GM23338 (cell line): ENCODE data around the gene PRPF19. TPM values are rescaled to one million over a fixed set of nuclear protein-coding genes. Genes with fewer than 3 reads are reported as not detected.

ENCODE experiments used
- ATAC-seq: fragments of 200-7000 bp; cut with Tn5 transposase; 3 replicates; pipeline ENCODE4 v1.9.1; 2020
- DNase-seq: peaks from one replicate; pipeline ENCODE4 v3.0.0-alpha.2; 2015; ENCODE audit warnings: low spot score
- H2AFZ ChIP-seq: fragments of 200-600 bp; sonication (generic); 2 replicates; pipeline ENCODE4 v1.8.0; 2016; ENCODE audit warnings: antibody characterized with exemption, mild to moderate bottlenecking, moderate library complexity
- H3F3A ChIP-seq: fragments of 200-600 bp; sonication (generic); replicated peaks from 2 replicates; pipeline ENCODE4 v1.8.0; 2017; ENCODE audit warnings: antibody characterized with exemption, mixed run types, low read depth
- H3K27ac ChIP-seq: fragments of 200-600 bp; sonication (generic); 2 replicates; pipeline ENCODE4 v1.6.1; 2016; ENCODE audit warnings: low read depth
- H3K27me3 ChIP-seq: fragments of 200-600 bp; sonication (generic); 2 replicates; pipeline ENCODE4 v1.8.0; 2016; ENCODE audit warnings: mild to moderate bottlenecking, mixed run types, moderate library complexity; ENCODE audit not compliant: insufficient read depth
- H3K36me3 ChIP-seq: fragments of 200-600 bp; sonication (generic); 2 replicates; pipeline ENCODE4 v1.8.0; 2016; ENCODE audit warnings: mild to moderate bottlenecking; ENCODE audit not compliant: insufficient read depth
- H3K4me1 ChIP-seq: fragments of 200-600 bp; sonication (generic); 2 replicates; pipeline ENCODE4 v1.8.0; 2016; ENCODE audit warnings: mild to moderate bottlenecking, moderate library complexity; ENCODE audit not compliant: insufficient read depth
- H3K4me2 ChIP-seq: fragments of 200-600 bp; sonication (generic); 2 replicates; pipeline ENCODE4 v1.7.1; 2017; ENCODE audit warnings: mixed run types
- H3K4me3 ChIP-seq: fragments of 200-600 bp; sonication (generic); 2 replicates; pipeline ENCODE4 v1.6.1; 2016; ENCODE audit warnings: mixed run types
- H3K79me2 ChIP-seq: fragments of 200-600 bp; sonication (generic); replicated peaks from 2 replicates; pipeline ENCODE4 v1.8.0; 2017; ENCODE audit warnings: mild to moderate bottlenecking; ENCODE audit not compliant: insufficient read depth
- H3K9me2 ChIP-seq: fragments of 200-600 bp; sonication (generic); 2 replicates; pipeline ENCODE4 v1.8.0; 2017; ENCODE audit not compliant: insufficient read depth
- H4K20me1 ChIP-seq: fragments of 200-600 bp; sonication (generic); replicated peaks from 2 replicates; pipeline ENCODE4 v1.8.0; 2017; ENCODE audit warnings: mild to moderate bottlenecking; ENCODE audit not compliant: insufficient read depth
- H3K27ac Mint-ChIP-seq: 2 replicates; pipeline ENCODE4 v1.8.0; 2020; ENCODE audit warnings: inconsistent platforms, mild to moderate bottlenecking, moderate library complexity, mixed read lengths
- H3K27me3 Mint-ChIP-seq: 3 replicates; pipeline ENCODE4 v1.8.0; 2022; ENCODE audit warnings: low read depth, mild to moderate bottlenecking, moderate library complexity, mixed read lengths, inconsistent platforms; ENCODE audit not compliant: insufficient read depth, poor library complexity
- H3K36me3 Mint-ChIP-seq: 3 replicates; pipeline ENCODE4 v1.8.0; 2021; ENCODE audit warnings: low read depth, mild to moderate bottlenecking, inconsistent platforms, moderate library complexity, mixed read lengths
- H3K4me1 Mint-ChIP-seq: 3 replicates; pipeline ENCODE4 v1.8.0; 2020; ENCODE audit warnings: mild to moderate bottlenecking, inconsistent platforms, mixed read lengths
- H3K4me3 Mint-ChIP-seq: 3 replicates; pipeline ENCODE4 v1.8.0; 2021; ENCODE audit warnings: moderate library complexity, mild to moderate bottlenecking, inconsistent platforms, mixed read lengths
- H3K9me3 Mint-ChIP-seq: 3 replicates; pipeline ENCODE4 v1.8.0; 2020; ENCODE audit warnings: moderate library complexity, mild to moderate bottlenecking, inconsistent platforms, mixed read lengths
- CREB1 ChIP-seq: fragments of 250-450 bp; sonication (Bioruptor Pico); IDR thresholded peaks from 2 replicates; pipeline ENCODE4 v1.5.0; 2020; ENCODE audit warnings: low read depth, mild to moderate bottlenecking, moderate library complexity
- ETS1 ChIP-seq: IDR thresholded peaks from 2 replicates; pipeline ENCODE4 v1.6.1; 2016; ENCODE audit warnings: antibody characterized with exemption
- EZH2 ChIP-seq: fragments of 200-600 bp; sonication (generic); IDR thresholded peaks from one replicate; pipeline ENCODE4 v1.8.0; 2017; ENCODE audit warnings: antibody characterized with exemption, mild to moderate bottlenecking, low read depth; ENCODE audit not compliant: unreplicated experiment
- EZH2phosphoT487 ChIP-seq: fragments of 200-600 bp; sonication (generic); IDR thresholded peaks from one replicate; pipeline ENCODE4 v1.8.1; 2018; ENCODE audit warnings: antibody characterized with exemption; ENCODE audit not compliant: unreplicated experiment
- NANOG ChIP-seq: IDR thresholded peaks from 2 replicates; pipeline ENCODE4 v1.6.1; 2016; ENCODE audit warnings: antibody characterized with exemption, borderline replicate concordance
- POLR2AphosphoS5 ChIP-seq: IDR thresholded peaks from 2 replicates; pipeline ENCODE4 v1.6.1; 2016; ENCODE audit warnings: antibody characterized with exemption, low read depth
- REST ChIP-seq: IDR thresholded peaks from one replicate; pipeline ENCODE4 v1.6.1; 2018; ENCODE audit warnings: antibody characterized with exemption; ENCODE audit not compliant: unreplicated experiment
- ZNF331 ChIP-seq: fragments of 250-450 bp; sonication (Bioruptor Pico); IDR thresholded peaks from 2 replicates; pipeline ENCODE4 v1.5.0; 2020; ENCODE audit warnings: low read depth, mild to moderate bottlenecking, moderate library complexity
- ZNF462 ChIP-seq: fragments of 250-450 bp; sonication (Bioruptor Pico); IDR thresholded peaks from 2 replicates; pipeline ENCODE4 v1.5.0; 2020; ENCODE audit warnings: mild to moderate bottlenecking, moderate library complexity
- polyA plus RNA-seq: library from polyadenylated mRNA; unstranded; fragments of >200 nt; fragmentation: Nextera tagmentation; extraction: Ambion mirVana; gene quantifications from 2 replicates; pipeline ENCODE4 v1.2.1, GENCODE V29; 2016
- total RNA-seq: library from RNA; depleted of rRNA; stranded (reverse); fragments of >200 nt; shearing (Covaris generic); gene quantifications from 2 replicates; pipeline ENCODE4 v1.2.3, GENCODE V29; 2014

PRPF19 gene
- total and polyA plus RNA-seq, 2 experiments from 2014 or later = 153 to 161 TPM

- Histone ChIP-seq H3F3A (no peaks in the 10 kb centered on the region), H3K36me3 (no peaks in the 10 kb centered on the region), H3K4me1 (peaks cover 16% of the 10 kb centered on the region), H3K79me2 (peaks cover 28% of the 10 kb centered on the region), H3K9me2 (no peaks in the 10 kb centered on the region), H2AFZ (no peak overlapping the region), H4K20me1 (peaks cover 10% of the 10 kb centered on the region; the same call in 1 of the 2 replicates), H3K27me3 (peaks cover 10% of the 10 kb centered on the region; the same call in 1 of the 2 replicates), H3K4me2 (no peak overlapping the region), H3K4me3 (no peak overlapping the region), H3K27ac (no peak overlapping the region)
- Mint-ChIP-seq H3K9me3 (no peaks in the 10 kb centered on the region; the same call in 2 of the 3 replicates), H3K4me3 (no peak overlapping the region), H3K27ac (no peak overlapping the region), H3K27me3 (peaks cover 13% of the 10 kb centered on the region), H3K4me1 (peaks cover 33% of the 10 kb centered on the region), H3K36me3 (peaks cover 43% of the 10 kb centered on the region)
- TF ChIP-seq POLR2AphosphoS5 (no peak), ZNF462 (CRISPR knock-in tag) (no peak), ETS1 (no peak), CREB1 (no peak), EZH2phosphoT487 (no peak), EZH2 (no peak), REST (no peak), NANOG (no peak), ZNF331 (no peak)
- no peak for ATAC-seq
- no peak for DNase-seq
Measured at GRCh38 chr11:60921777-60922335, 15.5 kb upstream of the PRPF19 start.
